NK-92 (cell line): ENCODE results near the gene GRAMD1A.
"Not testable (repeated sequence)": the region's sequence is repeated elsewhere in the genome, so short reads cannot be mapped to it uniquely, and the experiment has no call there.

Source experiments
- DNase-seq: peaks from one replicate; lab custom pipeline; 2025; ENCODE audit not compliant: unreplicated experiment; lab: John Stamatoyannopoulos, UW

The GRAMD1A gene

GRCh38 chr19:35000647-35001501 lies 751 bp downstream of the GRAMD1A start:
- no peak for DNase-seq

- no peak for DNase-seq
Measured at GRCh38 chr19:35002037-35002535, 2.0 kb downstream of the GRAMD1A start.

- no peak for DNase-seq
Measured at GRCh38 chr19:35004517-35005255, 4.6 kb downstream of the GRAMD1A start.

DNA sequence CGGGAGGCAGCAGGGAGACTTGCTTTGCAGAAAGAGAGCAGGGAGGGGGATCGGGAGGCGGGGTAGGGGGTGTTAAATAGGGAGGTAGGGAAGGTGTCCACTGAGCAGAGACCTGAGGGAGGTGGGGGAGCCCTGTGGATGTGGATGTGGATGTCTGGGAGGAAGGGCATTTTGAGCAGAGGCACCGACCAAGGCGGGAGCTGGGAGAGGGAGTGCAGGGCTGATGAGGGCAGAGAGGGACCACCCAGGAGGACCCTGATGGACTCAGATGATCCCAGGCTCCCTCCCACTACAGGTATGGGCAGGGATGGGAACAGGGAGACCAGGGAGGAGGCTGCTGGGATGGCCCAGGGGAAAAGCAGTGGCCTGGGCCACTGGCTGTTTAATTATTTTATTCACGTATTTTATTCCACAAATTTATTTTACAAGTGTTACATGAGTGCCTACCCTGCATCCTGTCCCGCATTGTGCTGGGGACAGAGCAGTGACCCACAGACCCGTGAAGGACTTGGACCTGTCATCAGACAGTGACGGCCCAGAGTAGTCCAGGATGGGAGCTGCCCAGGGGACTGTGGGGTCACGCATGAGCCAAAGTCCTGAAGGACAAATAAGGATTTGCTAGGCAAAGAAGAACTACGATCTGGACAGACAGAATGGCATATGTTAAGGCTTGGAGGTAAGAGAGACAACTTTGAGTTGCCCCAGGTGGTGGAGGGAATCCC lies 5.3 kb downstream of the GRAMD1A start:
- no peak for DNase-seq

GRCh38 chr19:35006007-35006341 lies 5.9 kb downstream of the GRAMD1A start:
- not testable (repeated sequence) for DNase-seq

DNA sequence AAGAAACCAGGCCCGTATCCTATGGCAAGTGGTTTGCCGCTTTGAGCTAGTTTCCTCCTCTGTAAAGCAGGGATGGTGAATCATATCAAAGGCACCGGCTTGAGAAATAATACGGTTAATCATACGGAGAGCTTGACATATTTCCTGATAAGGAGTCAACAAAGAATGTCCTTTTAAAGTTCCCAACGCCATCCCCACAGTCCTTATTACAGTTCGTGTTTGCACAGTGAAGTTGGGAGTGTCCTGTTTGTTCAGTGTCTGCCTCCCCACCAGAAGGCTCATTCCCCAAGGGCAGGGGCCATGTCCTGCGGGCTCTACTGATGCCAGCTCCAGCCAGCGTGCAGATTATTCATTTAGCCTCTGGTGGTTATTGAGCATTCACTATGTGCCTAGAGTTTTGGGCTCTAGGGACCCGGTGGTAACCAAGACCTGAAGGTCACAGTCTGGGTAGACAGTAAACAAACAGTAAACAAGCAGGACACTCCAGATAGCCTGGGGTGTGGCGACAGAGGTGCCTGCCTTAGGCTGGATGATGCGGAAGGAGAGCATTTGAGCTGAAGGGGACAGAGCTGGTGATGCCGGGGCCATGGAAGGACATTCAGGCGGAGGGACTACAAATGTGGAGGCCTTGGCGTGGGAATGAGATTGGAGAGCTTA lies 6.3 kb downstream of the GRAMD1A start:
- no peak for DNase-seq

GRCh38 chr19:35006999-35007365 lies 6.9 kb downstream of the GRAMD1A start:
- DNase-seq: no peak

GRCh38 chr19:35007427-35007826 lies 7.3 kb downstream of the GRAMD1A start:
- not testable (repeated sequence) for DNase-seq

- DNase-seq: no peak
Measured at GRCh38 chr19:35008891-35009341, 8.8 kb downstream of the GRAMD1A start.

- no peak for DNase-seq
Measured at GRCh38 chr19:35009424-35010415, 9.6 kb downstream of the GRAMD1A start.

DNA sequence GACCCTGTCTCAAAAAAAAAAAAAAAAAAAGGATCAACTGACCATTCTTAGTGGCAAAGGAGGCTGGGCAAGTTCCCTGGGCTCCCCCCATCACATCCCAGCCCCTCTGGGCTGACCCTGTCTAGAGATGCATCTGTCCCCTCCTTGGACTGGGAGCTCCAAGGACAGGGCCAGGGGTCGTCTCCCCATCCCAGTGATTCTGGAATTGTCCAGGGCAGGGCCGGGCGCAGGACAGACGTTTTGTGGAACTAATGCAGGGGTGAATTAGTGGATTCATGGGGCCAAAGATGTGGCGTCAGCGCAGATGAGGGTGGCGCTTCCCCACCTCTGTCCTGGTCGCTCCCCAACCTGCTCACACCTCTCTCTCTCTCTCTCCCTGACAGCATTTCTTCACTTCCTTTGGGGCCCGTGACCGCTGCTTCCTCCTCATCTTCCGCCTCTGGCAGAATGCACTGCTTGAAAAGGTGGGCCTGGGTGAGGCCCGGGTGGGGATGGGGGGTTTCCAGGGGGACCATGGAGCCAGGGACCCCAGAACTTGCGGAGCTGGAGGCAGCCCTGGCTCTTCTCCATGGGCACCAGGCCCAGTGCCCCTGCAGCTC lies 11.1 kb downstream of the GRAMD1A start:
- no peak for DNase-seq

GRCh38 chr19:35011737-35012682 lies 11.9 kb downstream of the GRAMD1A start:
- DNase-seq: no peak

GRCh38 chr19:35013041-35013819 lies 13.1 kb downstream of the GRAMD1A start:
- DNase-seq: no peak

DNA sequence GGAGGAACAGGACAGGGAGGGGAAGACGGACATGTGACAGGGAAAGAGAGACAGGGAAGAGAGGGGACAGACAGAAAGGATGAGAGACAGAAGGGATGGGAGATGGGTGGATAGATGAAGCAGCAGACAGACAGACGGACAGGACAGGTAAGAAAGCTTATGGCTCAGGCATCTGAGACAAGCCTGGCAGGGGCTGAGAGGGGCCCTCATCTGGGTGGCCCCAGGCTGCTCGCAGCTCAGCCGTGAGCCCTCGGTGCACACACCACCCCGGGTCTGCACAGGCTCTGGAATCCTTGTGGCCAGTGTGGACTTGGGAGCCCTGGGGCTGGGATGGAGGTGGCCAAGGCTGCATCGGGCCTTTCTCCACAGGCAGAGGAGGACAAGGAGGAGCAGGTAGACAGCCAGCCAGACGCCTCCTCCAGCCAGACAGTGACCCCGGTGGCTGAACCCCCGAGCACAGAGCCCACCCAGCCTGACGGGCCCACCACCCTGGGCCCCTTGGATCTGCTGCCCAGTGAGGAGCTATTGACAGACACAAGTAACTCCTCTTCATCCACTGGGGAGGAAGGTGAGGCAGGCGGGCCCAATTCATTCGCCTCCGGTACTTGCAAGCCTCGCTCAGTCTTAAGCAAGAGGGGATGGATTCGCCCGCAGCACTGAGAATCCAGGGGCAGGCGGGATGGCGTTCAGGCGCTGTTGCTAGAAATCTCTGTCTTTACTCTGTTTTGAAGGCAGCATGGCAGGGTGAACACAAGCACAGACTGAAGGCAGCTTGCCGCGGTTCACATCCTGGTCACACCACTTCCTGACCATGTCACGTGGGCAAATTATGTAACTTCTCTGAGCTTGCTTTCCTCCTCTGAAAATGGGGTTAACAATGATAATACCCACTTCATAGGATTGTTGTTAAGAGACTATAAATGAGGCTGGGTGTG lies 14.0 kb downstream of the GRAMD1A start:
- no peak for DNase-seq

- DNase-seq: not testable (repeated sequence)
Measured at GRCh38 chr19:35014774-35015173, 14.7 kb downstream of the GRAMD1A start.

DNA sequence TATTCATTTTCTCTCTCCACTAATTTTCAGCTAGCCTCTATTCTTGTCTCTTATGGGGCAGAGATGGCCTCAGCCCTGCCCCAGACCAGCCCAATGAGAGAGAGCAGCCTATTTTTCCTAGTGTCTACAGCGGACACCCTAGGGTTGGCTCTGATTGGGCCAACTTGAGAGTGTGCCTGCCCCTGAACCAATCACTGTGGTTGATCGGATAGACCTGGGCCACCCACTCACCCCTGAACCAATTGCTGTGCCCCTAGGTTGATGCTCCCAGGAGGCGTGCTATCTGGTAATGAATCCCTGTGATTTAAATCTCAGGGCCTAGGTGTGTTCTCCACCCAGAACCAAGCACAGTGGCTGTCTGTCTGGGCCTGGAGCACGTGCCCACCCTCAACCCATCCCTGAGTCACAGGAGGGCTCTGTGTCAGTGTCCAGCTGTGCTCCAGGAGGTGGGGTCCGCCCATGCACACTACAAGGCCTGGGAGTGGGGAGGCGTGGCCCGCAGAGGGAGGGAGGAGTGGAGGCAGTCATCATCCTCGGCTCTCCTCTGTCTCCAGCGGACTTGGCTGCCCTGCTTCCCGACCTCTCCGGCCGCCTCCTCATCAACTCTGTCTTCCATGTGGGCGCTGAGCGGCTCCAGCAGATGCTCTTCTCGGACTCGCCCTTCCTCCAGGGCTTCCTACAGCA lies 15.3 kb downstream of the GRAMD1A start:
- DNase-seq: no peak
